ENCODE measurements around the gene ARHGAP10.

GRCh38 chr4:147756417-147756816 lies 24.5 kb downstream of the ARHGAP10 start:
- no peak for TF ChIP-seq GATA2 (IDR thresholded peaks at IDR 0.05; ENCODE audit: low read depth, low read length)
- no peak for TF ChIP-seq GATA3 (IDR thresholded peaks at IDR 0.05; ENCODE audit: low read depth, low read length)

Data from SH-SY5Y (cell line).